Measurements from ENCODE around the gene FOXS1. TPM values are rescaled to one million over a fixed set of nuclear protein-coding genes. Genes with fewer than 3 reads are reported as not detected.

FOXS1 gene
- total and polyA plus RNA-seq, 4 experiments from 2014 or later, result not detected

- Mint-ChIP-seq H3K27me3 (peaks cover 2 to 9% of the 10 kb centered on the region in 2 donors), H3K36me3 (no peaks in the 10 kb centered on the region), H3K4me3 (no peak overlapping the region), H3K27ac (no peak overlapping the region), H3K4me1 (no peaks in the 10 kb centered on the region), H3K9me3 (no peaks in the 10 kb centered on the region)
- DNase-seq, result no peak
- no peak overlapping the region for H3K4me3 ChIP-seq (ENCODE audit: low read length in 2 of 2)
- no peaks in the 10 kb centered on the region for H3K27me3 ChIP-seq (ENCODE audit: insufficient read depth, low read length)
- no peak overlapping the region for H3K27ac ChIP-seq (ENCODE audit: low read depth, low read length)
- no peaks in the 10 kb centered on the region for H3K36me3 ChIP-seq (ENCODE audit: insufficient read depth, low read length)
- intact Hi-C loops (cut with micrococcal nuclease), result no loop called here
- no peaks in the 10 kb centered on the region for H3K9me3 ChIP-seq (ENCODE audit: control insufficient read depth in 1 of 2, low read length in 2 of 2)
- H3K4me1 ChIP-seq (ENCODE audit: insufficient read depth, low read length), result no peaks in the 10 kb centered on the region
- CTCF ChIA-PET (ENCODE audit: partially characterized antibody), result interaction anchor here (1.1 to 1.3 kb wide), 2 partner anchors 10 to 27 kb away, joined by 3 read pairs; no protein-coding TSS in a partner anchor
- POLR2A ChIA-PET (ENCODE audit: partially characterized antibody), result no interaction called here
Measured at GRCh38 chr20:31844737-31845299, 586 bp downstream of the FOXS1 start.

- intact Hi-C loops (cut with micrococcal nuclease), result no loop called here
- no peak overlapping the region for H3K27ac ChIP-seq (ENCODE audit: low read depth, low read length)
- H3K4me1 Mint-ChIP-seq, result no peaks in the 10 kb centered on the region
- no peak overlapping the region for H3K4me3 ChIP-seq (ENCODE audit: low read length in 2 of 2)
- ChIA-PET POLR2A (ENCODE audit: partially characterized antibody) (no interaction called here), CTCF (ENCODE audit: partially characterized antibody) (interaction anchor here (1.3 kb wide), 1 partner anchor 11 kb away, joined by 3 read pairs; no protein-coding TSS in a partner anchor)
- no peaks in the 10 kb centered on the region for H3K36me3 Mint-ChIP-seq
- H3K4me3 Mint-ChIP-seq, result no peak overlapping the region
- DNase-seq, result no peak
- H3K4me1 ChIP-seq (ENCODE audit: insufficient read depth, low read length), result no peaks in the 10 kb centered on the region
- H3K9me3 ChIP-seq (ENCODE audit: control insufficient read depth in 1 of 2, low read length in 2 of 2), result no peaks in the 10 kb centered on the region
- H3K27ac Mint-ChIP-seq, result no peak overlapping the region
- no peaks in the 10 kb centered on the region for H3K9me3 Mint-ChIP-seq
- no peaks in the 10 kb centered on the region for H3K27me3 ChIP-seq (ENCODE audit: insufficient read depth, low read length)
- H3K27me3 Mint-ChIP-seq, result peaks cover 1 to 7% of the 10 kb centered on the region in 2 donors
- H3K36me3 ChIP-seq (ENCODE audit: insufficient read depth, low read length), result no peaks in the 10 kb centered on the region
Measured at GRCh38 chr20:31843881-31844280, 1.5 kb downstream of the FOXS1 start.

DNA sequence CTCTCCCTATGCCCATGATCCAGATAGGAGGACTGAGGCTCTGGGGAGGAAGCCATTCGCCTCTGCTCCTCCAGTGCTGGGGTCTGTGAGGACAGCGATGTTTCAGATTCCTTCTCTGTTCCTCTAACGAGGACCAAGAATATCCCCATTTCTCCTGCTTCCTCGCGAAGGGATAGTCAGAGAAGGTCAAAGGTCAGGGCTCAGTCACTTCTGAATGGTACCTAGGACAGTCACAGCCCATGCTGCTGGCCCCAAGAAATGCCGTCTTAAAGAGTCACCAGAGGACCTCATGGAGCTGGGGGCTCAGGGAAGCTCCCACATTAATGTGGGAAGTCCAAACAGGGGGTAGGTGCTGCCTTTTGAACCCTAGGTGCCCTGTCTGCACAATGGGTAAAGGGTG lies 2.1 kb downstream of the FOXS1 start:
- no peaks in the 10 kb centered on the region for H3K4me1 Mint-ChIP-seq
- H3K4me3 Mint-ChIP-seq, result no peak overlapping the region

GRCh38 chr20:31842471-31843157 lies 2.8 kb downstream of the FOXS1 start:
- no peak for DNase-seq
- intact Hi-C loops (cut with micrococcal nuclease), result no loop called here
- Histone ChIP-seq H3K9me3 (ENCODE audit: control insufficient read depth in 1 of 2, low read length in 2 of 2) (no peaks in the 10 kb centered on the region), H3K4me3 (ENCODE audit: low read length in 2 of 2) (no peak overlapping the region), H3K36me3 (ENCODE audit: insufficient read depth, low read length) (no peaks in the 10 kb centered on the region), H3K4me1 (ENCODE audit: insufficient read depth, low read length) (no peaks in the 10 kb centered on the region), H3K27ac (ENCODE audit: low read depth, low read length) (no peak overlapping the region), H3K27me3 (ENCODE audit: insufficient read depth, low read length) (no peaks in the 10 kb centered on the region)
- Mint-ChIP-seq H3K27me3 (peaks cover 1 to 3% of the 10 kb centered on the region in 2 donors), H3K4me1 (no peaks in the 10 kb centered on the region), H3K4me3 (no peak overlapping the region), H3K27ac (no peak overlapping the region), H3K9me3 (no peaks in the 10 kb centered on the region), H3K36me3 (no peaks in the 10 kb centered on the region)
- ChIA-PET POLR2A (ENCODE audit: partially characterized antibody) (no interaction called here), CTCF (ENCODE audit: partially characterized antibody) (interaction anchor here (1.0 to 1.6 kb wide), 3 partner anchors 9 to 19 kb away, joined by 4 to 7 read pairs (median 5); no protein-coding TSS in a partner anchor)

More for the DNA sequence above, 2.1 kb downstream of the FOXS1 start:
- DNase-seq, result no peak
- H3K27ac Mint-ChIP-seq, result no peak overlapping the region
- H3K27me3 ChIP-seq (ENCODE audit: insufficient read depth, low read length), result no peaks in the 10 kb centered on the region
- no peaks in the 10 kb centered on the region for H3K4me1 ChIP-seq (ENCODE audit: insufficient read depth, low read length)
- no peak overlapping the region for H3K4me3 ChIP-seq (ENCODE audit: low read length in 2 of 2)
- no peak overlapping the region for H3K27ac ChIP-seq (ENCODE audit: low read depth, low read length)
- H3K27me3 Mint-ChIP-seq, result peaks cover 1 to 3% of the 10 kb centered on the region in 2 donors
- POLR2A ChIA-PET (ENCODE audit: partially characterized antibody), result no interaction called here
- no peaks in the 10 kb centered on the region for H3K36me3 ChIP-seq (ENCODE audit: insufficient read depth, low read length)
- intact Hi-C loops (cut with micrococcal nuclease), result no loop called here
- no peaks in the 10 kb centered on the region for H3K9me3 ChIP-seq (ENCODE audit: control insufficient read depth in 1 of 2, low read length in 2 of 2)
- H3K9me3 Mint-ChIP-seq, result no peaks in the 10 kb centered on the region
- H3K36me3 Mint-ChIP-seq, result no peaks in the 10 kb centered on the region
- CTCF ChIA-PET (ENCODE audit: partially characterized antibody), result interaction anchor here (1.6 kb wide), 1 partner anchor 9 kb away, joined by 5 read pairs; no protein-coding TSS in a partner anchor

DNA sequence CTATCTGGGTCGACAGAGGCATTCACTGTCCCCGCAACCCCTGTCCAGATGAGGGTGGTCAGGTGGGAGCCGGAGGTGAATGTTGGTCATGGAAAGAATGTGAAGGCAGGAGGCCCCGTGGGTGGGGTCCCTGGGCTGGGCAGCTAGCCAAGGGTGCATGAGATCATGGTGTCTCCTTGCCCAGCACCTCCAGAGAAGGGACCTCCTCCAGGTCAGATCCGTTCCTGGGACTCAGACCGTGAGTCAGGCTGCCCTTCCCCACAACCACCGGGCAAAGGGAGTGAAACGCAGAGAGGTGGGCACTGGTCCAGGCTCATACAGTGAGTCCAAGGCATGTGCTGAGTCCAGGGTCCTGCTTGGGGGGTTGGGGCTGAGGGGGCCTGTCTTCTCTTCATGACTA lies 3.5 kb downstream of the FOXS1 start:
- H3K9me3 ChIP-seq (ENCODE audit: control insufficient read depth in 1 of 2, low read length in 2 of 2), result no peaks in the 10 kb centered on the region
- Mint-ChIP-seq H3K27me3 (peaks cover 1 to 3% of the 10 kb centered on the region in 2 donors), H3K36me3 (no peaks in the 10 kb centered on the region), H3K9me3 (no peaks in the 10 kb centered on the region), H3K4me1 (no peaks in the 10 kb centered on the region), H3K4me3 (no peak overlapping the region), H3K27ac (no peak overlapping the region)
- no peaks in the 10 kb centered on the region for H3K4me1 ChIP-seq (ENCODE audit: insufficient read depth, low read length)
- no peak overlapping the region for H3K27ac ChIP-seq (ENCODE audit: low read depth, low read length)
- no peak overlapping the region for H3K4me3 ChIP-seq (ENCODE audit: low read length in 2 of 2)
- H3K36me3 ChIP-seq (ENCODE audit: insufficient read depth, low read length), result no peaks in the 10 kb centered on the region
- CTCF ChIA-PET (ENCODE audit: partially characterized antibody), result interaction anchor here (0.9 to 1.6 kb wide), 4 partner anchors 9 to 19 kb away, joined by 3 to 7 read pairs (median 4); no protein-coding TSS in a partner anchor
- POLR2A ChIA-PET (ENCODE audit: partially characterized antibody), result no interaction called here
- no peak for DNase-seq
- intact Hi-C loops (cut with micrococcal nuclease), result no loop called here
- no peaks in the 10 kb centered on the region for H3K27me3 ChIP-seq (ENCODE audit: insufficient read depth, low read length)

DNA sequence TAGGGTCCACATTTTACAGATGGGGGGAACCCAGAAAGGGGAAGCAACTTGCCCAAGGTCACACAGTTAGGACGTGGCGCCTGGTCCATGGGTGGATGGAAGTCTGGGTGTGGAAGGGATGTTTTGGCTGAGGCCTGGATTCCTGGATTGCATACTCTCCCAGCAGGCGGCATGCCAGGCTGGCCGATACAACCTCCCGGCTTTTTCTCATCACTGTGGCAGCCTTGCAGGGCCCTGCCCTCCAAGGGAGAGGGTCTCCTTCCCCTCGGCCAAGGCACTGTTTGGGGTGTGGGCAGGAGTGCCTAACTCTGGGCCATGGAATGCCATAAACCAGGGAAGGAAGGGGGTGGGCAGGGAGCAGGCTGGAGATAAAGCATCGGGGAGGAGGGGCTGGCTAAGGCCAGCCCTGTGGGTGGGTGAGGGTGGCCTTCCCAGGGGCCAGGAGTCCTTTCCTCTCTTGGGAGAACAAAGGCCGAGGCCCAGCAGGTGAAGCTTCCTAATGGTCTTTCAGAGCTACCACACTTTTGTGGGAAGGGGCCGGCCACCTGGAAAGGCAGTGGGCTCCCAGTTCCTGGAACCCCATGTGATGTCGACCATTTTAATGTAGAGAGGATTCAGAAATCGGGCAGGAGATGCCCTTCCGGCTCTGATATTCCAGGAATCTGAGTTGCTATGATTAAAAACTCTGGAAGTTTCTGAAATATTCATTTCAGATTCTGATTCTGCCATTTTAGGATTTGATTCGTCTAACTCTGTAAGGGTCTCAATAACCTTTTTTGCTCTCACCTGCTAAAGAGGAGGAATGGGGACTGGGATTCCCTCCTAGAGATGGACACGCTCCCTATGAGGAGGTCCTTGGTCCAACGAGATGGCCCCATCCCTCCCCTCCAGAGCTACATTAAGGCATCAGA lies 4.2 kb downstream of the FOXS1 start:
- POLR2A ChIA-PET (ENCODE audit: partially characterized antibody), result no interaction called here
- Mint-ChIP-seq H3K36me3 (no peaks in the 10 kb centered on the region), H3K4me3 (no peak overlapping the region), H3K9me3 (no peaks in the 10 kb centered on the region), H3K4me1 (peaks cover under 1 to 3% (median 3%) of the 10 kb centered on the region in 4 donors), H3K27me3 (no peaks in the 10 kb centered on the region), H3K27ac (no peak overlapping the region)
- Histone ChIP-seq H3K4me1 (ENCODE audit: insufficient read depth, low read length) (peaks cover 3% of the 10 kb centered on the region), H3K9me3 (ENCODE audit: control insufficient read depth in 1 of 2, low read length in 2 of 2) (no peaks in the 10 kb centered on the region), H3K27ac (ENCODE audit: low read depth, low read length) (no peak overlapping the region), H3K4me3 (ENCODE audit: low read length in 2 of 2) (no peak overlapping the region), H3K27me3 (ENCODE audit: insufficient read depth, low read length) (no peaks in the 10 kb centered on the region), H3K36me3 (ENCODE audit: insufficient read depth, low read length) (no peaks in the 10 kb centered on the region)
- intact Hi-C loops (cut with micrococcal nuclease), result no loop called here
- no peak for DNase-seq
- CTCF ChIA-PET (ENCODE audit: partially characterized antibody), result interaction anchor here (0.8 to 1.6 kb wide), 3 partner anchors 9 to 18 kb away, joined by 3 to 7 read pairs (median 3); no protein-coding TSS in a partner anchor

Data from CD4-positive, alpha-beta memory T cell (primary cell).